Lung (tissue), 12 donors: ENCODE results near the gene ZNF516. TPM values are rescaled to one million over a fixed set of nuclear protein-coding genes. Genes with fewer than 3 reads are reported as not detected.

Experiments used
- ATAC-seq: fragments of 200-7000 bp; cut with Tn5 transposase; one replicate; pipeline ENCODE4 v1.9.1; 2020; ENCODE audit warnings: moderate number of reproducible peaks; ENCODE audit not compliant: insufficient read depth, low FRiP score
- DNase-seq, 3 donors: peaks; one replicate each; pipeline ENCODE4 v3.0.0-alpha.2; 2013 to 2017
- H3K27ac ChIP-seq, 2 donors: one replicate each; pipeline ENCODE4 v1.5.1; 2013; ENCODE audit warnings: mild to moderate bottlenecking in 2 of 2, moderate library complexity in 2 of 2, control low read depth in 1 of 2, inconsistent platforms in 1 of 2, low read depth in 1 of 2, low read length in 1 of 2
- H3K27me3 ChIP-seq, 3 donors: one replicate each; pipeline ENCODE4 v1.5.1; 2013; ENCODE audit warnings: low read length in 2 of 3; ENCODE audit not compliant: control insufficient read depth in 3 of 3, insufficient read depth in 3 of 3
- H3K36me3 ChIP-seq, 4 donors: one replicate each; pipeline ENCODE4 v1.5.1; 2013; ENCODE audit warnings: low read length in 4 of 4, mild to moderate bottlenecking in 1 of 4, moderate library complexity in 1 of 4; ENCODE audit not compliant: control insufficient read depth in 4 of 4, insufficient read depth in 4 of 4
- H3K4me1 ChIP-seq, 5 donors: one replicate each; pipeline ENCODE4 v1.5.1; 2013; ENCODE audit warnings: low read length in 5 of 5, mild to moderate bottlenecking in 2 of 5, moderate library complexity in 1 of 5; ENCODE audit not compliant: control insufficient read depth in 5 of 5, insufficient read depth in 5 of 5
- H3K4me3 ChIP-seq: one replicate; pipeline ENCODE4 v1.5.1; 2013; ENCODE audit warnings: mild to moderate bottlenecking, control low read depth, moderate library complexity
- H3K9ac ChIP-seq, 2 donors: one replicate each; pipeline ENCODE4 v1.5.1; 2013; ENCODE audit warnings: low read length in 2 of 2, control low read depth in 1 of 2; ENCODE audit not compliant: insufficient read depth in 1 of 2
- H3K9me3 ChIP-seq, 4 donors: one replicate each; pipeline ENCODE4 v1.5.1; 2013; ENCODE audit warnings: low read length in 3 of 4, mild to moderate bottlenecking in 1 of 4, moderate library complexity in 1 of 4; ENCODE audit not compliant: control insufficient read depth in 4 of 4, insufficient read depth in 3 of 4
- CTCF ChIP-seq: IDR thresholded peaks from 2 replicates; pipeline ENCODE4 v1.5.1; 2012; ENCODE audit warnings: mild to moderate bottlenecking; ENCODE audit errors: control extremely low read depth, extremely low read depth
- WGBS, 2 donors: extraction: QIAGEN DNeasy Blood & Tissue Kit; methylation state at CpG; one replicate each; pipeline ENCODE4 v1.1.7; 2013; 5-methylcytosine and 5-hydroxymethylcytosine counted together
- polyA plus RNA-seq, 2 donors: library from polyadenylated mRNA; stranded (reverse); fragments of 200-250 nt; gene quantifications; one replicate each; pipeline ENCODE4 v1.2.1, GENCODE V29; 2013
- total RNA-seq, 2 donors: library from RNA; depleted of rRNA in 1 of 2; stranded (reverse); fragments of >200 nt in 1 of 2; gene quantifications; one replicate each; pipeline ENCODE4 v1.2.1, GENCODE V29; 2014 to 2021
- donor health status: control.
- donor health status: control.
- donor health status: Bipolar disorder and iron deficiency.
- donor health status: healthy.
- donor health status: DM: yes; HTN: yes; CAD: no.

ZNF516 gene
- total and polyA plus RNA-seq, 4 donors, result 7.7 to 45.4 (median 26.4) TPM

- no peak overlapping the region for H3K27ac ChIP-seq
- no peaks in the 10 kb centered on the region for H3K9me3 ChIP-seq
- peaks cover 6 to 68% (median 25%) of the 10 kb centered on the region in 5 donors for H3K4me1 ChIP-seq
- 82 to 84% methylated on average over 5 of the region's 5 CpGs for WGBS, 2 donors
- ATAC-seq (no peak), DNase-seq (no peak)
- TF ChIP-seq CTCF, result no peak
- no peaks in the 10 kb centered on the region for H3K27me3 ChIP-seq
- H3K36me3 ChIP-seq, result peaks cover 0 to 5% (median 2%) of the 10 kb centered on the region in 4 donors
- peak overlapping the region in 1 of 2 donors; percentile 30 for H3K9ac ChIP-seq
- H3K4me3 ChIP-seq, result no peak overlapping the region
Observed at GRCh38 chr18:76453932-76454331, 41.1 kb downstream of the ZNF516 start.

- WGBS, 2 donors, result 60 to 82% methylated on average over 7 of the region's 7 CpGs
- no peaks in the 10 kb centered on the region for H3K36me3 ChIP-seq
- H3K9ac ChIP-seq, result no peak overlapping the region
- no peak overlapping the region for H3K4me3 ChIP-seq
- H3K27me3 ChIP-seq, result no peaks in the 10 kb centered on the region
- ATAC-seq (no peak), DNase-seq (peak in 1 of 3 donors; percentile 6)
- no peaks in the 10 kb centered on the region for H3K9me3 ChIP-seq
- no peak for TF ChIP-seq CTCF
- H3K27ac ChIP-seq, result no peak overlapping the region
- peaks cover 6 to 72% (median 19%) of the 10 kb centered on the region in 5 donors for H3K4me1 ChIP-seq
Observed at GRCh38 chr18:76453057-76453561, 41.9 kb downstream of the ZNF516 start.

DNA sequence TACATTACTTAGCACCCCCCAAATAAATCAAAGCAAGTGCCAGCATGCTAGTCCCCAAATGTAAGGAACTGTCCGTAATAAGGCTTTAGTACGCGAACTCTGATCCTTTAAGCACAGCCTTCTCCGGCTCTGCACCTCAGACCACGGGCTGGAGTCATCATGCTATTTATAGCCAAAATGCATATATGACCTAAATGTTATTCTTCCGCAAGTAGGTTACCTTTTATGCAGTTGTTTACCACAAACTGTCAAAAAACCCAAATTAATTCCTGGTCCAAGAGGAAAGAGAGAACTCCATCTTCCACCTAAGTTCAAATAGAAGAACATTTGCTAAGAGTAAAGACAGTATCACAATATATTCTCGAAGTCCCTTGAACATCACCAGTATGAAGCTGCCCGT, 42.7 kb downstream of the ZNF516 start:
- DNase-seq (peak; percentile 21 to 62 (median 57)), ATAC-seq (no peak)
- Histone ChIP-seq H3K9ac (peak overlapping the region in 1 of 2 donors; percentile 97), H3K9me3 (no peaks in the 10 kb centered on the region), H3K4me3 (no peak overlapping the region), H3K36me3 (no peaks in the 10 kb centered on the region), H3K27ac (no peak overlapping the region), H3K27me3 (no peaks in the 10 kb centered on the region), H3K4me1 (peaks cover 6 to 75% (median 19%) of the 10 kb centered on the region in 5 donors)
- TF ChIP-seq CTCF, result no peak
- 50 to 78% methylated on average over 8 of the region's 8 CpGs for WGBS, 2 donors
